ENCODE data around the gene AHCTF1. TPM values are rescaled to one million over a fixed set of nuclear protein-coding genes. Genes with fewer than 3 reads are reported as not detected.

AHCTF1 gene
- total and polyA plus RNA-seq, 9 of the 15 experiments (the other 6 are each of a cell fraction or from before 2014, with no cell fraction given), result 9.4 to 102 (median 47.6) TPM

DNA sequence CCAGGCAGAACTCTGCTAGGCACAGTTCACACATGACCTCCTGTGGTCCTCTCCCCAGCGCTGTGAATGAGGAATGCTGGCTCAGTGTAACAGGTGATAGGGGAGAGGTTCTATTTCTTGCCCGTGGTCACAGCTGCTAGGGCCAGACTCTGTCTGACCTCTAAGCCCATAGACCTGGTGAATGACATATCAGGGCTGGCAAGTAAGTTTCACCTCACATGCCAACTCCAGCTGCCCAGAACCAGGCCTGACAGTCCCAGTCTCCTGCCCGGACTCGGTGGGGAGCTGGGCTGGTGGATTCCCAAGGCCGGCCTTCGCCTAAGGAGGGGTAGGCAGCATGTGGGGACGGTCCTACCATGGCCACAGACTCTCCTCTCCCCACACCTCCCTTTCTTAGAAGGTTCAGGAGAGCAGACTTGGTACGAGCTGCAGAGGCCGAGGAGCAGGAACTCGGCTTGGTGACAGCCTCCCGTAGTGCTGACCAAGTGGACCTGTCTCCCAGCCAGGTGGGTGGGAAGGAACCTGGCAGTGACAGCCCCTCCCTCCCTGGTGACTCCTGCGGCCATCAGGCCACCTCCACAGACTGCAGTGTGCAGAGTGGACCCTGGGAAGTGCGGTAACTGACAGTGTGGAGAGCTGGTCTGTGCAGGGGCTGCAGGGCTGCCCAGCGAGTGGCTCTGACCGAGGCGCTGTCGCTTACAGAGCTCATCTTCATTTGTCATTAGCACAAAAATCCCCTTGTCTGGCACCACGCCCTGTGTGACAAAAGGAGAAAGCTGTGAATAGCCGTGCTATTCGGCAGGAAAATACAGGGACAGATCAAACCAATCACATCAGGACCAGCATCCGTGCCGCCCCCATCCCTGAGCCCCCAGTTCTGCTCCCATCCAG lies 132.9 kb downstream of the AHCTF1 start:
- H3K36me3 ChIP-seq (ENCODE audit: control insufficient read depth, insufficient read depth, low read length), result no peaks in the 10 kb centered on the region
- H3K9ac ChIP-seq (ENCODE audit: insufficient read depth in 1 of 2, low read depth in 2 of 2, low read length in 2 of 2), result peak overlapping the region in 1 of 2 experiments; percentile 70; a peak in 2 of 4 replicates
- no peaks in the 10 kb centered on the region for H3K79me2 ChIP-seq (ENCODE audit: control insufficient read depth, insufficient read depth, low read length)
- intact Hi-C loops (cut with micrococcal nuclease), result no loop called here
- no peak for DNase-seq (ENCODE audit: extremely low read depth in 1 of 4, low spot score in 3 of 4)
- in situ Hi-C loops (cut with MboI), result no loop called here
- H4K20me1 ChIP-seq (replicated peaks; ENCODE audit: control insufficient read depth, insufficient read depth, low read length), result no peaks in the 10 kb centered on the region
- ChIA-PET CTCF (ENCODE audit: low intra/inter-chr PET ratio) (no interaction called here), POLR2A (interaction anchor here (0.6 to 1.1 kb wide), 5 partner anchors 17 to 1541 kb away, joined by 3 to 4 read pairs (median 3); no protein-coding TSS in a partner anchor)
- ATAC-seq, result peak; percentile 36
- BruUV-seq (replicated peaks), result no TSS peak
- H3K9me3 ChIP-seq (replicated peaks; ENCODE audit: control insufficient read depth, insufficient read depth, low read depth, low read length), result no peaks in the 10 kb centered on the region
- FAIRE-seq, result no peak
- WGBS (ENCODE audit: insufficient coverage, low coverage, missing lambda C conversion rate), result 18% methylated on average over 22 of the region's 22 CpGs
- H2AFZ ChIP-seq (ENCODE audit: low read depth, low read length), result 0 out of 2 replicates have a peak overlapping the region, but pooled peaks have one; percentile 71
- H3K4me3 ChIP-seq, result no peak overlapping the region
- H3K27me3 ChIP-seq (ENCODE audit: control insufficient read depth in 2 of 2, insufficient read depth in 2 of 2, low read length in 2 of 2), result peaks cover 20 to 63% of the 10 kb centered on the region in 2 experiments; a peak in 4 of 5 replicates
- no peak overlapping the region for H3K4me2 ChIP-seq (ENCODE audit: insufficient read depth, low read length)
- H3K27ac ChIP-seq (ENCODE audit: extremely low read depth, low read depth, low read length), result no peak overlapping the region
- no peaks in the 10 kb centered on the region for H3K9me1 ChIP-seq (ENCODE audit: control insufficient read depth, insufficient read depth, low read length)
- peaks cover 5 to 23% of the 10 kb centered on the region in 2 experiments; a peak in 3 of 5 replicates for H3K4me1 ChIP-seq (replicated peaks in 1 of 2; ENCODE audit: control insufficient read depth in 2 of 2, insufficient read depth in 2 of 2, low read length in 2 of 2)
- TF ChIP-seq TEAD4 (IDR thresholded peaks at IDR 0.05; ENCODE audit: low read length), result no peak
- TF ChIP-seq TEAD4 (CRISPR knock-in tag; IDR thresholded peaks at IDR 0.05; ENCODE audit: borderline replicate concordance), result no peak
- TF ChIP-seq MCM7 (IDR thresholded peaks at IDR 0.05), result no peak
- TF ChIP-seq, protein P1, sequence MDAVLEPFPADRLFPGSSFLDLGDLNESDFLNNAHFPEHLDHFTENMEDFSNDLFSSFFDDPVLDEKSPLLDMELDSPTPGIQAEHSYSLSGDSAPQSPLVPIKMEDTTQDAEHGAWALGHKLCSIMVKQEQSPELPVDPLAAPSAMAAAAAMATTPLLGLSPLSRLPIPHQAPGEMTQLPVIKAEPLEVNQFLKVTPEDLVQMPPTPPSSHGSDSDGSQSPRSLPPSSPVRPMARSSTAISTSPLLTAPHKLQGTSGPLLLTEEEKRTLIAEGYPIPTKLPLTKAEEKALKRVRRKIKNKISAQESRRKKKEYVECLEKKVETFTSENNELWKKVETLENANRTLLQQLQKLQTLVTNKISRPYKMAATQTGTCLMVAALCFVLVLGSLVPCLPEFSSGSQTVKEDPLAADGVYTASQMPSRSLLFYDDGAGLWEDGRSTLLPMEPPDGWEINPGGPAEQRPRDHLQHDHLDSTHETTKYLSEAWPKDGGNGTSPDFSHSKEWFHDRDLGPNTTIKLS (IDR thresholded peaks at IDR 0.05; ENCODE audit: borderline replicate concordance, low read depth), result no peak
- no peak for TF ChIP-seq ARNT (IDR thresholded peaks at IDR 0.05)
- no peak for TF ChIP-seq ZNF444 (CRISPR knock-in tag; IDR thresholded peaks at IDR 0.05)
- TF ChIP-seq RFX1 (IDR thresholded peaks at IDR 0.05), result no peak
- TF ChIP-seq MTA2 (IDR thresholded peaks at IDR 0.05; ENCODE audit: low read depth), result no peak
- TF ChIP-seq, protein P2, sequence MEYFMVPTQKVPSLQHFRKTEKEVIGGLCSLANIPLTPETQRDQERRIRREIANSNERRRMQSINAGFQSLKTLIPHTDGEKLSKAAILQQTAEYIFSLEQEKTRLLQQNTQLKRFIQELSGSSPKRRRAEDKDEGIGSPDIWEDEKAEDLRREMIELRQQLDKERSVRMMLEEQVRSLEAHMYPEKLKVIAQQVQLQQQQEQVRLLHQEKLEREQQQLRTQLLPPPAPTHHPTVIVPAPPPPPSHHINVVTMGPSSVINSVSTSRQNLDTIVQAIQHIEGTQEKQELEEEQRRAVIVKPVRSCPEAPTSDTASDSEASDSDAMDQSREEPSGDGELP (CRISPR knock-in tag; IDR thresholded peaks at IDR 0.05; ENCODE audit: borderline replicate concordance), result no peak
- no peak for TF ChIP-seq PTRF (tag; IDR thresholded peaks at IDR 0.05)
- TF ChIP-seq E2F3 (CRISPR knock-in tag; IDR thresholded peaks at IDR 0.05), result no peak
- TF ChIP-seq ZFP36 (IDR thresholded peaks at IDR 0.05; ENCODE audit: low read depth, low read length, partially characterized antibody), result no peak
- TF ChIP-seq, protein P3, sequence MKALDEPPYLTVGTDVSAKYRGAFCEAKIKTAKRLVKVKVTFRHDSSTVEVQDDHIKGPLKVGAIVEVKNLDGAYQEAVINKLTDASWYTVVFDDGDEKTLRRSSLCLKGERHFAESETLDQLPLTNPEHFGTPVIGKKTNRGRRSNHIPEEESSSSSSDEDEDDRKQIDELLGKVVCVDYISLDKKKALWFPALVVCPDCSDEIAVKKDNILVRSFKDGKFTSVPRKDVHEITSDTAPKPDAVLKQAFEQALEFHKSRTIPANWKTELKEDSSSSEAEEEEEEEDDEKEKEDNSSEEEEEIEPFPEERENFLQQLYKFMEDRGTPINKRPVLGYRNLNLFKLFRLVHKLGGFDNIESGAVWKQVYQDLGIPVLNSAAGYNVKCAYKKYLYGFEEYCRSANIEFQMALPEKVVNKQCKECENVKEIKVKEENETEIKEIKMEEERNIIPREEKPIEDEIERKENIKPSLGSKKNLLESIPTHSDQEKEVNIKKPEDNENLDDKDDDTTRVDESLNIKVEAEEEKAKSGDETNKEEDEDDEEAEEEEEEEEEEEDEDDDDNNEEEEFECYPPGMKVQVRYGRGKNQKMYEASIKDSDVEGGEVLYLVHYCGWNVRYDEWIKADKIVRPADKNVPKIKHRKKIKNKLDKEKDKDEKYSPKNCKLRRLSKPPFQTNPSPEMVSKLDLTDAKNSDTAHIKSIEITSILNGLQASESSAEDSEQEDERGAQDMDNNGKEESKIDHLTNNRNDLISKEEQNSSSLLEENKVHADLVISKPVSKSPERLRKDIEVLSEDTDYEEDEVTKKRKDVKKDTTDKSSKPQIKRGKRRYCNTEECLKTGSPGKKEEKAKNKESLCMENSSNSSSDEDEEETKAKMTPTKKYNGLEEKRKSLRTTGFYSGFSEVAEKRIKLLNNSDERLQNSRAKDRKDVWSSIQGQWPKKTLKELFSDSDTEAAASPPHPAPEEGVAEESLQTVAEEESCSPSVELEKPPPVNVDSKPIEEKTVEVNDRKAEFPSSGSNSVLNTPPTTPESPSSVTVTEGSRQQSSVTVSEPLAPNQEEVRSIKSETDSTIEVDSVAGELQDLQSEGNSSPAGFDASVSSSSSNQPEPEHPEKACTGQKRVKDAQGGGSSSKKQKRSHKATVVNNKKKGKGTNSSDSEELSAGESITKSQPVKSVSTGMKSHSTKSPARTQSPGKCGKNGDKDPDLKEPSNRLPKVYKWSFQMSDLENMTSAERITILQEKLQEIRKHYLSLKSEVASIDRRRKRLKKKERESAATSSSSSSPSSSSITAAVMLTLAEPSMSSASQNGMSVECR (CRISPR knock-in tag; IDR thresholded peaks at IDR 0.05), result no peak
- no peak for TF ChIP-seq CC2D1A (IDR thresholded peaks at IDR 0.05)

Measured in K562 (cell line).